PC-9 (cell line): ENCODE results near the gene AIRE.
"Not testable (repeated sequence)": the region's sequence is repeated elsewhere in the genome, so short reads cannot be mapped to it uniquely, and the experiment has no call there.

Source experiments
- EZH2 ChIP-seq: fragments of 200-600 bp; sonication (generic); IDR thresholded peaks from 2 replicates; pipeline ENCODE4 v1.8.0; 2017; ENCODE audit warnings: antibody characterized with exemption, low read depth
- TF ChIP-seq, protein P1 (sequence below): fragments of 200-600 bp; sonication (generic); conservative IDR thresholded peaks from 2 replicates; pipeline ENCODE4 v1.6.1; 2017; ENCODE audit warnings: mixed run types, antibody characterized with exemption, mild to moderate bottlenecking, moderate library complexity

GRCh38 chr21:44249204-44250037 lies 36.3 kb upstream of the AIRE start:
- TF ChIP-seq, protein P1, sequence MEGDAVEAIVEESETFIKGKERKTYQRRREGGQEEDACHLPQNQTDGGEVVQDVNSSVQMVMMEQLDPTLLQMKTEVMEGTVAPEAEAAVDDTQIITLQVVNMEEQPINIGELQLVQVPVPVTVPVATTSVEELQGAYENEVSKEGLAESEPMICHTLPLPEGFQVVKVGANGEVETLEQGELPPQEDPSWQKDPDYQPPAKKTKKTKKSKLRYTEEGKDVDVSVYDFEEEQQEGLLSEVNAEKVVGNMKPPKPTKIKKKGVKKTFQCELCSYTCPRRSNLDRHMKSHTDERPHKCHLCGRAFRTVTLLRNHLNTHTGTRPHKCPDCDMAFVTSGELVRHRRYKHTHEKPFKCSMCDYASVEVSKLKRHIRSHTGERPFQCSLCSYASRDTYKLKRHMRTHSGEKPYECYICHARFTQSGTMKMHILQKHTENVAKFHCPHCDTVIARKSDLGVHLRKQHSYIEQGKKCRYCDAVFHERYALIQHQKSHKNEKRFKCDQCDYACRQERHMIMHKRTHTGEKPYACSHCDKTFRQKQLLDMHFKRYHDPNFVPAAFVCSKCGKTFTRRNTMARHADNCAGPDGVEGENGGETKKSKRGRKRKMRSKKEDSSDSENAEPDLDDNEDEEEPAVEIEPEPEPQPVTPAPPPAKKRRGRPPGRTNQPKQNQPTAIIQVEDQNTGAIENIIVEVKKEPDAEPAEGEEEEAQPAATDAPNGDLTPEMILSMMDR: not testable (repeated sequence)
- not testable (repeated sequence) for TF ChIP-seq EZH2
